ENCODE data around the gene ADGRL1.
"Not testable (repeated sequence)": the region's sequence is repeated elsewhere in the genome, so short reads cannot be mapped to it uniquely, and the experiment has no call there.

DNA sequence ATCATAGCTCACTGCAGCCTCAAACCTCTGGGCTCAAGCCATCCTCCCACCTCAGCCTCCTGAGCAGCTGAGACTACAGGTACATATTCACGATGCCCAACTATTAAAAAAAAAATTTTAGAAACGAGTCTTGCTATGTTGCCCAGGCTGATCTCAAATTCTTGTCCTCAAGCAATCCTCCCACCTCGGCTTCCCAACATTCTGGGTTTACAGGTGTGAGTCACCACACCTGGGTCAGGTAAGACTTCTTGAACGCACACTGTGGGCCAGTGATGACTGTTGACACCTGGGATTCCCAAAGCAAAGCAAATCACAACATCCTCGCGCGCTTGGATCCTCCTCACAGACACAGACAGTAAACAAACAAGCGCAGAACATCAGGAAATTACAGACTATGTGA, 4.5 kb downstream of the ADGRL1 start:
- TF ChIP-seq, protein P1, sequence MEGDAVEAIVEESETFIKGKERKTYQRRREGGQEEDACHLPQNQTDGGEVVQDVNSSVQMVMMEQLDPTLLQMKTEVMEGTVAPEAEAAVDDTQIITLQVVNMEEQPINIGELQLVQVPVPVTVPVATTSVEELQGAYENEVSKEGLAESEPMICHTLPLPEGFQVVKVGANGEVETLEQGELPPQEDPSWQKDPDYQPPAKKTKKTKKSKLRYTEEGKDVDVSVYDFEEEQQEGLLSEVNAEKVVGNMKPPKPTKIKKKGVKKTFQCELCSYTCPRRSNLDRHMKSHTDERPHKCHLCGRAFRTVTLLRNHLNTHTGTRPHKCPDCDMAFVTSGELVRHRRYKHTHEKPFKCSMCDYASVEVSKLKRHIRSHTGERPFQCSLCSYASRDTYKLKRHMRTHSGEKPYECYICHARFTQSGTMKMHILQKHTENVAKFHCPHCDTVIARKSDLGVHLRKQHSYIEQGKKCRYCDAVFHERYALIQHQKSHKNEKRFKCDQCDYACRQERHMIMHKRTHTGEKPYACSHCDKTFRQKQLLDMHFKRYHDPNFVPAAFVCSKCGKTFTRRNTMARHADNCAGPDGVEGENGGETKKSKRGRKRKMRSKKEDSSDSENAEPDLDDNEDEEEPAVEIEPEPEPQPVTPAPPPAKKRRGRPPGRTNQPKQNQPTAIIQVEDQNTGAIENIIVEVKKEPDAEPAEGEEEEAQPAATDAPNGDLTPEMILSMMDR (IDR thresholded peaks at IDR 0.05; ENCODE audit: extremely low read depth in 1 of 2, insufficient read depth in 1 of 2, low read depth in 1 of 2, low read length in 2 of 2), result not testable (repeated sequence)
- not testable (repeated sequence) for TF ChIP-seq POLR2AphosphoS5 (IDR thresholded peaks at IDR 0.05; ENCODE audit: insufficient read depth, low read depth, low read length); MAX (IDR thresholded peaks at IDR 0.05; ENCODE audit: insufficient read depth, insufficient read length); EZH2 (IDR thresholded peaks at IDR 0.05; ENCODE audit: borderline replicate concordance, low read depth, low read length, severe bottlenecking); MYC (IDR thresholded peaks at IDR 0.05; ENCODE audit: low read depth, low read length); POLR2A (IDR thresholded peaks at IDR 0.05; ENCODE audit: low read depth, low read length); FOS (IDR thresholded peaks at IDR 0.05; ENCODE audit: borderline replicate concordance, insufficient read depth, low read length); JUN (IDR thresholded peaks at IDR 0.05; ENCODE audit: borderline replicate concordance, insufficient read depth, insufficient read length, low read depth); GATA2 (IDR thresholded peaks at IDR 0.05; ENCODE audit: insufficient read depth, insufficient read length, low read depth, low read length)
